GM13977 (cell line): Measurements from ENCODE around the gene CAT.

Experiments
- DNase-seq: peaks from one replicate; pipeline ENCODE4 v3.0.0; 2012; ENCODE audit warnings: low spot score
- CTCF ChIP-seq: IDR thresholded peaks from 2 replicates; pipeline ENCODE4 v1.5.1; 2012; ENCODE audit warnings: mild to moderate bottlenecking, control low read depth; ENCODE audit not compliant: insufficient read depth; ENCODE audit errors: extremely low read depth, missing control alignments
- in situ Hi-C: fragments of 300-500 bp; cut with MboI; formaldehyde crosslinking; loops from one replicate; pipeline ENCODE4 v1.12.0; 2022; ENCODE audit warnings: low sequenced_read_pairs, low pct_unique_long_range_greater_than_20kb, mixed read lengths, inconsistent platforms; ENCODE audit not compliant: unreplicated experiment

The CAT gene

GRCh38 chr11:34488855-34489557, 50.3 kb downstream of the CAT start:
- in situ Hi-C loops, result loop anchor here (10.0 kb wide), 1 partner anchor 124 kb away; no protein-coding TSS in a partner anchor
- no peak for DNase-seq
- no peak for TF ChIP-seq CTCF

GRCh38 chr11:34490304-34490703, 51.6 kb downstream of the CAT start:
- in situ Hi-C loops, result no loop called here
- no peak for TF ChIP-seq CTCF
- no peak for DNase-seq

- in situ Hi-C loops, result no loop called here
- TF ChIP-seq CTCF, result peak; percentile 75
- DNase-seq, result peak; percentile 68
These were observed 54.2 kb downstream of the CAT start for GRCh38 chr11:34492806-34493414.

GRCh38 chr11:34493468-34493867, 54.7 kb downstream of the CAT start:
- in situ Hi-C loops, result no loop called here
- TF ChIP-seq CTCF, result no peak
- no peak for DNase-seq

GRCh38 chr11:34493926-34494595, 55.3 kb downstream of the CAT start:
- in situ Hi-C loops, result no loop called here

GRCh38 chr11:34495239-34495723, 56.5 kb downstream of the CAT start:
- TF ChIP-seq CTCF, result no peak
- in situ Hi-C loops, result no loop called here
- DNase-seq, result no peak

More at GRCh38 chr11:34493926-34494595, 55.3 kb downstream of the CAT start:
- TF ChIP-seq CTCF, result no peak
- no peak for DNase-seq
